Caco-2 (cell line): ENCODE data around the gene IP6K1. TPM values are rescaled to one million over a fixed set of nuclear protein-coding genes. Genes with fewer than 3 reads are reported as not detected.

ENCODE experiments used
- BruUV-seq: library from RNA; stranded (reverse); fragments of 400-500 nt; replicated peaks from 2 replicates; lab custom pipeline; 2021; lab: Mats Ljungman, UMichigan
- CTCF ChIA-PET: fragments of 300-600 bp; sonication (Branson Sonifier 250); formaldehyde crosslinking; loops from one replicate; lab custom pipeline; 2022; ENCODE audit warnings: antibody characterized with exemption; lab: Charles Lee
- POLR2A ChIA-PET: fragments of 300-600 bp; sonication (Branson Sonifier 250); formaldehyde crosslinking; loops from one replicate; lab custom pipeline; 2022; ENCODE audit warnings: antibody characterized with exemption; lab: Charles Lee
- DNase-seq, 2 experiments: peaks; one replicate each; pipeline versions ENCODE4 v3.0.0 to v3.0.0-alpha.2; 2020 to 2022
- H3K27me3 ChIP-seq: replicated peaks from 2 replicates; pipeline ENCODE4 v1.6.0; 2011; ENCODE audit warnings: low read length; ENCODE audit not compliant: control insufficient read depth, insufficient read depth
- H3K36me3 ChIP-seq: 2 replicates; pipeline ENCODE4 v1.5.1; 2011; ENCODE audit warnings: low read length; ENCODE audit not compliant: control insufficient read depth, insufficient read depth
- H3K4me1 ChIP-seq: fragments of 250-450 bp; sonication (Bioruptor Pico); 2 replicates; pipeline ENCODE4 v1.5.1; 2020; ENCODE audit warnings: mild to moderate bottlenecking
- H3K4me3 ChIP-seq: 2 replicates; pipeline ENCODE4 v1.5.1; 2011; ENCODE audit warnings: low read depth, mild to moderate bottlenecking, control low read depth, low read length
- H3K9me3 ChIP-seq: fragments of 250-450 bp; sonication (Bioruptor Pico); 2 replicates; pipeline ENCODE4 v1.5.1; 2020; ENCODE audit warnings: mild to moderate bottlenecking, moderate library complexity
- H3K27ac Mint-ChIP-seq: one replicate; pipeline ENCODE4 v1.8.0; 2022; ENCODE audit warnings: mixed read lengths; ENCODE audit not compliant: unreplicated experiment
- H3K27me3 Mint-ChIP-seq: one replicate; pipeline ENCODE4 v1.8.0; 2022; ENCODE audit warnings: mixed read lengths; ENCODE audit not compliant: insufficient read depth, unreplicated experiment
- H3K36me3 Mint-ChIP-seq: one replicate; pipeline ENCODE4 v1.8.0; 2022; ENCODE audit warnings: mild to moderate bottlenecking, mixed read lengths; ENCODE audit not compliant: insufficient read depth, unreplicated experiment
- H3K4me1 Mint-ChIP-seq: one replicate; pipeline ENCODE4 v1.8.0; 2022; ENCODE audit warnings: low read depth, mixed read lengths; ENCODE audit not compliant: unreplicated experiment
- H3K4me3 Mint-ChIP-seq: one replicate; pipeline ENCODE4 v1.8.0; 2022; ENCODE audit warnings: mild to moderate bottlenecking, moderate library complexity, mixed read lengths; ENCODE audit not compliant: unreplicated experiment
- H3K9me3 Mint-ChIP-seq: one replicate; pipeline ENCODE4 v1.8.0; 2022; ENCODE audit warnings: mixed read lengths; ENCODE audit not compliant: unreplicated experiment
- CTCF ChIP-seq, 2 experiments: fragments of 200-600 bp in 1 of 2; IDR thresholded peaks; 1 replicate in 1 of 2; 2 replicates in 1 of 2; pipeline versions ENCODE4 v1.5.1 to v1.8.0; 2011 to 2022; ENCODE audit warnings: antibody characterized with exemption in 1 of 2, control low read depth in 1 of 2, inconsistent platforms in 1 of 2, low read depth in 1 of 2, low read length in 1 of 2, mild to moderate bottlenecking in 1 of 2, moderate library complexity in 1 of 2; ENCODE audit not compliant: insufficient read depth in 1 of 2, severe bottlenecking in 1 of 2, unreplicated experiment in 1 of 2
- intact Hi-C: fragments of 100-400 bp; cut with micrococcal nuclease; formaldehyde crosslinking; loops from one replicate; pipeline ENCODE4 v1.10.0; 2022; ENCODE audit not compliant: unreplicated experiment
- total RNA-seq: library from RNA; stranded (reverse); gene quantifications from 2 replicates; pipeline ENCODE4 v1.2.3, GENCODE V29; 2022

The IP6K1 gene
- total RNA-seq, 1 experiment from 2014 or later, result 35.5 TPM

GRCh38 chr3:49711489-49711888 is 74.9 kb downstream of the IP6K1 start:
- Histone ChIP-seq H3K27me3 (no peaks in the 10 kb centered on the region), H3K9me3 (no peaks in the 10 kb centered on the region), H3K4me3 (no peak overlapping the region), H3K36me3 (no peaks in the 10 kb centered on the region), H3K4me1 (no peaks in the 10 kb centered on the region)
- intact Hi-C loops, result no loop called here
- POLR2A ChIA-PET, result no interaction called here
- CTCF ChIA-PET, result interaction anchor here (1.2 kb wide), 1 partner anchor 8 kb away, joined by 3 read pairs; the partner anchor contains the start of gene AMIGO3
- no peak overlapping the region for H3K4me3 Mint-ChIP-seq
- peaks cover 28% of the 10 kb centered on the region for H3K36me3 Mint-ChIP-seq
- no peak overlapping the region for H3K27ac Mint-ChIP-seq
- DNase-seq, result no peak
- H3K4me1 Mint-ChIP-seq, result no peaks in the 10 kb centered on the region
- H3K27me3 Mint-ChIP-seq, result no peaks in the 10 kb centered on the region
- BruUV-seq, result no TSS peak
- H3K9me3 Mint-ChIP-seq, result no peaks in the 10 kb centered on the region
- TF ChIP-seq CTCF (IDR thresholded peaks at IDR 0.05; ENCODE audit: insufficient read depth in 1 of 2, low read depth in 1 of 2, low read length in 1 of 2, severe bottlenecking in 1 of 2, unreplicated experiment in 1 of 2), result no peak

GRCh38 chr3:49709852-49710251 is 76.5 kb downstream of the IP6K1 start:
- no peaks in the 10 kb centered on the region for H3K27me3 ChIP-seq
- peaks cover 12% of the 10 kb centered on the region for H3K36me3 Mint-ChIP-seq
- no peak overlapping the region for H3K4me3 ChIP-seq
- no peaks in the 10 kb centered on the region for H3K4me1 ChIP-seq
- H3K4me1 Mint-ChIP-seq, result no peaks in the 10 kb centered on the region
- ChIA-PET CTCF (no interaction called here), POLR2A (no interaction called here)
- TF ChIP-seq CTCF (IDR thresholded peaks at IDR 0.05; ENCODE audit: insufficient read depth in 1 of 2, low read depth in 1 of 2, low read length in 1 of 2, severe bottlenecking in 1 of 2, unreplicated experiment in 1 of 2), result no peak
- BruUV-seq, result no TSS peak
- H3K9me3 ChIP-seq, result no peaks in the 10 kb centered on the region
- intact Hi-C loops, result no loop called here
- H3K27me3 Mint-ChIP-seq, result no peaks in the 10 kb centered on the region
- no peak overlapping the region for H3K27ac Mint-ChIP-seq
- no peaks in the 10 kb centered on the region for H3K36me3 ChIP-seq
- DNase-seq, result no peak
- no peak overlapping the region for H3K4me3 Mint-ChIP-seq
- H3K9me3 Mint-ChIP-seq, result no peaks in the 10 kb centered on the region

GRCh38 chr3:49707113-49707480 is 79.2 kb downstream of the IP6K1 start:
- Histone ChIP-seq H3K27me3 (no peaks in the 10 kb centered on the region), H3K4me3 (no peak overlapping the region), H3K4me1 (no peaks in the 10 kb centered on the region), H3K9me3 (no peaks in the 10 kb centered on the region), H3K36me3 (no peaks in the 10 kb centered on the region; the same call in 1 of the 2 replicates)
- ChIA-PET CTCF (no interaction called here), POLR2A (no interaction called here)
- DNase-seq, result no peak
- H3K36me3 Mint-ChIP-seq, result peaks cover 5% of the 10 kb centered on the region
- H3K4me1 Mint-ChIP-seq, result no peaks in the 10 kb centered on the region
- intact Hi-C loops, result no loop called here
- H3K4me3 Mint-ChIP-seq, result no peak overlapping the region
- H3K9me3 Mint-ChIP-seq, result no peaks in the 10 kb centered on the region
- H3K27ac Mint-ChIP-seq, result no peak overlapping the region
- no TSS peak for BruUV-seq
- no peak for TF ChIP-seq CTCF (IDR thresholded peaks at IDR 0.05; ENCODE audit: insufficient read depth in 1 of 2, low read depth in 1 of 2, low read length in 1 of 2, severe bottlenecking in 1 of 2, unreplicated experiment in 1 of 2)
- H3K27me3 Mint-ChIP-seq, result no peaks in the 10 kb centered on the region
